HCT116 (cell line): ENCODE results near the gene CCDC146. TPM values are rescaled to one million over a fixed set of nuclear protein-coding genes. Genes with fewer than 3 reads are reported as not detected.

Experiments
- ATAC-seq: fragments of 200-7000 bp; cut with Tn5 transposase; 2 replicates; pipeline ENCODE4 v1.9.1; 2020; ENCODE audit warnings: mild to moderate bottlenecking, moderate library complexity
- BruUV-seq: library from RNA; stranded (reverse); fragments of 400-500 nt; replicated peaks from 2 replicates; lab custom pipeline; 2021; lab: Mats Ljungman, UMichigan
- CTCF ChIA-PET: fragments of 300-600 bp; sonication (Branson Sonifier 250); formaldehyde crosslinking; loops from one replicate; lab custom pipeline; 2021; ENCODE audit warnings: antibody characterized with exemption; lab: Charles Lee
- POLR2A ChIA-PET: fragments of 300-600, 350-600 bp; sonication (Branson Sonifier 250); formaldehyde crosslinking; loops from one replicate; lab custom pipeline; 2021; ENCODE audit warnings: antibody characterized with exemption; lab: Charles Lee
- RAD21 ChIA-PET, 2 experiments: fragments of 300-600 bp; sonication (Branson Sonifier 250); formaldehyde crosslinking; loops; one replicate each; lab custom pipeline; 2023; ENCODE audit warnings: low total read pairs in 2 of 2; ENCODE audit not compliant: uncharacterized antibody in 2 of 2, unreplicated experiment in 2 of 2, low non-redundant PET in 1 of 2; lab: Charles Lee
- DNase-seq: peaks from one replicate; pipeline ENCODE4 v3.0.0-alpha.2; 2010; ENCODE audit warnings: low read depth, low spot score
- H2AFZ ChIP-seq: fragments of 200-600 bp; shearing (Covaris generic), sonication (generic); 2 replicates; pipeline ENCODE4 v1.6.1; 2017; ENCODE audit warnings: low read depth, mixed run types, mixed read lengths, antibody characterized with exemption, low read length; ENCODE audit not compliant: poor library complexity, severe bottlenecking
- H3K27ac ChIP-seq: 2 replicates; pipeline ENCODE4 v1.5.1; 2012; ENCODE audit warnings: low read depth, low read length
- H3K27me3 ChIP-seq: fragments of 200-600 bp; sonication (generic); 2 replicates; pipeline ENCODE4 v1.6.1; 2016; ENCODE audit warnings: mixed run types, low read length, mixed read lengths; ENCODE audit not compliant: insufficient read depth
- H3K36me3 ChIP-seq, 2 experiments: fragments of 200-500 bp in 1 of 2; fragments of 200-600 bp in 1 of 2; sonication (Bioruptor generic) in 1 of 2; sonication (generic) in 1 of 2; 2 replicates each; pipeline versions ENCODE4 v1.5.1 to v1.6.1; 2014 to 2016; ENCODE audit warnings: low read length in 2 of 2, inconsistent platforms in 1 of 2, mixed read lengths in 1 of 2, mixed run types in 1 of 2; ENCODE audit not compliant: insufficient read depth in 2 of 2, control insufficient read depth in 1 of 2
- H3K4me1 ChIP-seq, 2 experiments: fragments of 200-600 bp in 1 of 2; sonication (generic) in 1 of 2; 2 replicates each; pipeline versions ENCODE4 v1.5.1 to v1.6.1; 2012 to 2017; ENCODE audit warnings: low read length in 2 of 2, inconsistent platforms in 1 of 2, mild to moderate bottlenecking in 1 of 2, mixed read lengths in 1 of 2, mixed run types in 1 of 2, moderate library complexity in 1 of 2; ENCODE audit not compliant: insufficient read depth in 2 of 2, control insufficient read depth in 1 of 2
- H3K4me2 ChIP-seq: fragments of 200-600 bp; sonication (generic); 2 replicates; pipeline ENCODE4 v1.6.1; 2017; ENCODE audit warnings: mixed run types, low read length, mixed read lengths
- H3K4me3 ChIP-seq, 2 experiments: fragments of 200-600 bp in 1 of 2; sonication (generic) in 1 of 2; replicated peaks in 1 of 2; 2 replicates each; pipeline ENCODE4 v1.5.1; 2011 to 2016; ENCODE audit warnings: low read length in 2 of 2, control low read depth in 1 of 2, low read depth in 1 of 2, mild to moderate bottlenecking in 1 of 2, mixed read lengths in 1 of 2, mixed run types in 1 of 2
- H3K79me2 ChIP-seq: fragments of 200-600 bp; sonication (generic); 2 replicates; pipeline ENCODE4 v1.6.1; 2017; ENCODE audit warnings: mild to moderate bottlenecking, mixed run types, low read length, moderate library complexity, mixed read lengths; ENCODE audit not compliant: insufficient read depth
- H3K9ac ChIP-seq: fragments of 200-600 bp; sonication (generic); 2 replicates; pipeline ENCODE4 v1.6.1; 2016; ENCODE audit warnings: low read length, mixed read lengths
- H3K9me2 ChIP-seq: fragments of 200-600 bp; sonication (generic), shearing (Covaris generic); 2 replicates; pipeline ENCODE4 v1.6.1; 2017; ENCODE audit warnings: mixed run types, mild to moderate bottlenecking, moderate library complexity; ENCODE audit not compliant: insufficient read depth
- H3K9me3 ChIP-seq, 2 experiments: fragments of 200-500 bp in 1 of 2; fragments of 200-600 bp in 1 of 2; sonication (Bioruptor generic) in 1 of 2; sonication (generic) in 1 of 2; 2 replicates each; pipeline ENCODE4 v1.6.1; 2014 to 2017; ENCODE audit warnings: low read length in 2 of 2, mixed read lengths in 2 of 2, inconsistent platforms in 1 of 2, low read depth in 1 of 2, mild to moderate bottlenecking in 1 of 2, mixed run types in 1 of 2, moderate library complexity in 1 of 2; ENCODE audit not compliant: control insufficient read depth in 1 of 2, insufficient read depth in 1 of 2
- H4K20me1 ChIP-seq: fragments of 200-600 bp; sonication (generic), shearing (Covaris generic); 2 replicates; pipeline ENCODE4 v1.6.1; 2017; ENCODE audit warnings: mixed run types, mild to moderate bottlenecking, moderate library complexity; ENCODE audit not compliant: insufficient read depth
- CBX3 ChIP-seq: IDR thresholded peaks from 2 replicates; pipeline ENCODE4 v1.6.1; 2012; ENCODE audit warnings: low read depth
- ELF1 ChIP-seq: IDR thresholded peaks from 2 replicates; pipeline ENCODE4 v1.6.1; 2012; ENCODE audit warnings: low read depth, borderline replicate concordance
- EZH2 ChIP-seq: fragments of 200-600 bp; sonication (generic); IDR thresholded peaks from 2 replicates; pipeline ENCODE4 v1.6.1; 2017; ENCODE audit warnings: antibody characterized with exemption, mixed run types
- EZH2phosphoT487 ChIP-seq: fragments of 200-600 bp; IDR thresholded peaks from 2 replicates; pipeline ENCODE4 v1.6.1; 2018; ENCODE audit warnings: antibody characterized with exemption, borderline replicate concordance
- POLR2AphosphoS5 ChIP-seq: IDR thresholded peaks from 2 replicates; pipeline ENCODE4 v1.6.1; 2011; ENCODE audit warnings: mild to moderate bottlenecking, low read depth, low read length, moderate library complexity
- RAD21 ChIP-seq: IDR thresholded peaks from 2 replicates; pipeline ENCODE4 v1.6.1; 2012; ENCODE audit warnings: low read depth, mild to moderate bottlenecking
- SIN3A ChIP-seq: IDR thresholded peaks from 2 replicates; pipeline ENCODE4 v1.6.1; 2012; ENCODE audit warnings: low read depth
- SRF ChIP-seq: IDR thresholded peaks from 2 replicates; pipeline ENCODE4 v1.6.1; 2012; ENCODE audit warnings: low read depth
- TCF7L2 ChIP-seq: IDR thresholded peaks from 2 replicates; pipeline ENCODE4 v1.7.0; 2011; ENCODE audit warnings: borderline replicate concordance, inconsistent platforms; ENCODE audit not compliant: insufficient read depth, insufficient read length; ENCODE audit errors: extremely low read depth
- ZFX ChIP-seq: fragments of 450-650 bp; IDR thresholded peaks from 2 replicates; pipeline ENCODE4 v1.6.1; 2017
- ZNF274 ChIP-seq: fragments of 200-500 bp; sonication (Bioruptor generic); IDR thresholded peaks from 2 replicates; pipeline ENCODE4 v1.6.1; 2014; ENCODE audit warnings: mild to moderate bottlenecking, low read depth, low read length, inconsistent platforms
- intact Hi-C: fragments of 100-400 bp; cut with micrococcal nuclease; formaldehyde crosslinking; loops from 2 replicates; pipeline ENCODE4 v1.10.0; 2022
- total RNA-seq: library from RNA; stranded (reverse); gene quantifications from one replicate; pipeline ENCODE4 v1.2.1, GENCODE V29; 2021; ENCODE audit not compliant: unreplicated experiment
- TF ChIP-seq, protein P1 (sequence below): IDR thresholded peaks from 2 replicates; pipeline ENCODE4 v1.6.1; 2012
- TF ChIP-seq, protein P2 (sequence below), 3 experiments: fragments of 200-600 bp in 1 of 3; sonication (generic) in 1 of 3; IDR thresholded peaks in 2 of 3; conservative IDR thresholded peaks in 1 of 3; 2 replicates each; pipeline ENCODE4 v1.5.1; 2012 to 2017; ENCODE audit warnings: low read depth in 2 of 3, low read length in 2 of 3, antibody characterized with exemption in 1 of 3, borderline replicate concordance in 1 of 3, control low read depth in 1 of 3, mild to moderate bottlenecking in 1 of 3, mixed read lengths in 1 of 3, mixed run types in 1 of 3, moderate library complexity in 1 of 3; ENCODE audit not compliant: insufficient read depth in 1 of 3

The CCDC146 gene
- total RNA-seq, 1 experiment from 2014 or later, result 6.3 TPM

DNA sequence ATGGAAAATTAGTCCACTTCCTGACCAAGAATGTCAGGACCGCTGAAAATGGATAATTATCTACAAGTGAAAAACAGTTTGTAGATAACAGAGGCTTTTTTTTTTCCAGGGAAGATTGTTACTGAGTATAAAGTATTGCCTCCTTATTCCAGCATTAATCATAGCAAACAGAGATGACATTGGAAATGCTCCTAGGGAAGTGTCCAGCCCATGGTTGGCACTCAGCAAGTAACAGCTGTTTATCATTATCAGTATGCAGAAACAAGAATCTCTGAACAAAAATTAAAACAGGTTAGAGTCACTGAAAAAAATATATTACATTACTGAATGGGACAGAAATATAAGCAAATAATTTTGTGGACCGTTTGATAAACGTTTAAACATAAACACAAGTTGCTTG lies 62.6 kb downstream of the CCDC146 start:
- Histone ChIP-seq H2AFZ (no peak overlapping the region), H3K4me1 (peaks cover 0 to 4% of the 10 kb centered on the region in 2 experiments; a peak in 1 of 4 replicates), H3K4me2 (no peak overlapping the region), H4K20me1 (no peaks in the 10 kb centered on the region), H3K9ac (no peak overlapping the region), H3K27ac (no peak overlapping the region), H3K36me3 (no peaks in the 10 kb centered on the region), H3K27me3 (no peaks in the 10 kb centered on the region), H3K9me2 (no peaks in the 10 kb centered on the region), H3K9me3 (no peaks in the 10 kb centered on the region), H3K79me2 (no peaks in the 10 kb centered on the region), H3K4me3 (no peak overlapping the region)
- ATAC-seq, result no peak
- CTCF ChIA-PET, result no interaction called here
- DNase-seq, result no peak
- POLR2A ChIA-PET, result no interaction called here
- TF ChIP-seq, protein P1, sequence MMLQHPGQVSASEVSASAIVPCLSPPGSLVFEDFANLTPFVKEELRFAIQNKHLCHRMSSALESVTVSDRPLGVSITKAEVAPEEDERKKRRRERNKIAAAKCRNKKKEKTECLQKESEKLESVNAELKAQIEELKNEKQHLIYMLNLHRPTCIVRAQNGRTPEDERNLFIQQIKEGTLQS, result no peak
- TF ChIP-seq POLR2AphosphoS5 (no peak), SRF (no peak), EZH2 (no peak), ZNF274 (no peak), EZH2phosphoT487 (no peak)
- TF ChIP-seq, protein P2, sequence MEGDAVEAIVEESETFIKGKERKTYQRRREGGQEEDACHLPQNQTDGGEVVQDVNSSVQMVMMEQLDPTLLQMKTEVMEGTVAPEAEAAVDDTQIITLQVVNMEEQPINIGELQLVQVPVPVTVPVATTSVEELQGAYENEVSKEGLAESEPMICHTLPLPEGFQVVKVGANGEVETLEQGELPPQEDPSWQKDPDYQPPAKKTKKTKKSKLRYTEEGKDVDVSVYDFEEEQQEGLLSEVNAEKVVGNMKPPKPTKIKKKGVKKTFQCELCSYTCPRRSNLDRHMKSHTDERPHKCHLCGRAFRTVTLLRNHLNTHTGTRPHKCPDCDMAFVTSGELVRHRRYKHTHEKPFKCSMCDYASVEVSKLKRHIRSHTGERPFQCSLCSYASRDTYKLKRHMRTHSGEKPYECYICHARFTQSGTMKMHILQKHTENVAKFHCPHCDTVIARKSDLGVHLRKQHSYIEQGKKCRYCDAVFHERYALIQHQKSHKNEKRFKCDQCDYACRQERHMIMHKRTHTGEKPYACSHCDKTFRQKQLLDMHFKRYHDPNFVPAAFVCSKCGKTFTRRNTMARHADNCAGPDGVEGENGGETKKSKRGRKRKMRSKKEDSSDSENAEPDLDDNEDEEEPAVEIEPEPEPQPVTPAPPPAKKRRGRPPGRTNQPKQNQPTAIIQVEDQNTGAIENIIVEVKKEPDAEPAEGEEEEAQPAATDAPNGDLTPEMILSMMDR (IDR thresholded peaks at IDR 0.05 in 2 of 3, conservative IDR thresholded peaks at IDR 0.05 in 1 of 3; ENCODE audit: borderline replicate concordance in 1 of 3, insufficient read depth in 1 of 3, low read depth in 2 of 3, low read length in 2 of 3), result no peak
- intact Hi-C loops, result no loop called here
- no TSS peak for BruUV-seq
- RAD21 ChIA-PET, result no interaction called here

DNA sequence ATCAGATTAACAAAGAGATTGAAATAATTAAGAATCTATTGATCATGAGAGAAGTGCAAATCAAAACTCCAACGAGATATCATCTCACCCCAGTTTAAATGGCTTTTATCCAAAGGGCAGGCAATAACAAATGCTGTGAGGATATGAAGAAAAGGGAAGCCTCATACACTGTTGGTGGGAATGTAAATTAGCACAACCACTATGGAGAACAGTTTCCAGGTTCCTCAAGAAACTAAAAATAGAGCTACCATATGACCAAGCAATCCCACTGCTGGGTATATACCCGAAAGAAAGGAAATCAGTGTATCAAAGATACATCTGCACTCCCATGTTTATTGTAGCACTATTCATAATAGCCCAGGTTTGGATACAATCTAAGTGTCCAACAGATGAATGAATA lies 63.5 kb downstream of the CCDC146 start:
- ChIA-PET POLR2A (no interaction called here), RAD21 (no interaction called here), CTCF (no interaction called here)
- Histone ChIP-seq H3K4me3 (no peak overlapping the region), H3K36me3 (no peaks in the 10 kb centered on the region), H3K4me2 (no peak overlapping the region), H4K20me1 (no peaks in the 10 kb centered on the region), H2AFZ (no peak overlapping the region), H3K27me3 (no peaks in the 10 kb centered on the region), H3K9me3 (no peaks in the 10 kb centered on the region), H3K9ac (no peak overlapping the region), H3K27ac (no peak overlapping the region), H3K4me1 (peaks cover 0 to 4% of the 10 kb centered on the region in 2 experiments; a peak in 1 of 4 replicates), H3K79me2 (no peaks in the 10 kb centered on the region), H3K9me2 (no peaks in the 10 kb centered on the region)
- TF ChIP-seq RAD21, result no peak
- TF ChIP-seq TCF7L2, result no peak
- no peak for TF ChIP-seq ELF1
- TF ChIP-seq CBX3, result no peak
- TF ChIP-seq EZH2, result no peak
- TF ChIP-seq POLR2AphosphoS5, result no peak
- TF ChIP-seq SRF, result no peak
- no peak for TF ChIP-seq ZFX
- TF ChIP-seq SIN3A, result no peak
- ATAC-seq (no peak), DNase-seq (no peak)
- intact Hi-C loops, result no loop called here
- BruUV-seq, result no TSS peak
